ENCODE data around the gene SUN2. TPM values are rescaled to one million over a fixed set of nuclear protein-coding genes. Genes with fewer than 3 reads are reported as not detected.

SUN2 gene
- total and polyA plus RNA-seq, 11 donors, result 41.3 to 405 (median 125) TPM

- TF ChIP-seq CTCF (IDR thresholded peaks at IDR 0.05), result no peak
- H3K36me3 ChIP-seq, result peaks cover 0 to 23% (median 7%) of the 10 kb centered on the region in 9 donors
- no peak overlapping the region for H3K4me3 ChIP-seq
- peaks cover 4 to 72% (median 39%) of the 10 kb centered on the region in 12 donors for H3K4me1 ChIP-seq
- no peak for ATAC-seq
- no peaks in the 10 kb centered on the region for H3K9me3 ChIP-seq
- peak overlapping the region in 10 of 12 donors; percentile 33 to 92 (median 78) for H3K27ac ChIP-seq
- intact Hi-C loops (cut with DNase I), result loop anchor here in 2 of 10 donors (10.0 kb wide), 2 partner anchors 62 to 142 kb away; partner anchors contain the start of gene NPTXR (in 1 of the 2)
- peak in 1 of 5 donors; percentile 25 for DNase-seq
- no peaks in the 10 kb centered on the region for H3K27me3 ChIP-seq
- WGBS, 4 donors, result 56 to 66% (median 61%) methylated on average over 14 of the region's 14 CpGs
Measured at GRCh38 chr22:38783095-38783615, 27.4 kb upstream of the SUN2 start.

GRCh38 chr22:38782402-38783094 lies 26.8 kb upstream of the SUN2 start:
- Histone ChIP-seq H3K27me3 (no peaks in the 10 kb centered on the region), H3K36me3 (peaks cover 0 to 23% (median 7%) of the 10 kb centered on the region in 9 donors), H3K27ac (peak overlapping the region in 10 of 12 donors; percentile 20 to 92 (median 54)), H3K4me1 (peaks cover 0 to 66% (median 33%) of the 10 kb centered on the region in 12 donors), H3K4me3 (no peak overlapping the region), H3K9me3 (no peaks in the 10 kb centered on the region)
- DNase-seq (peak in 2 of 5 donors; percentile 49 to 54), ATAC-seq (peak in 1 of 4 donors; percentile 38)
- 58 to 64% (median 61%) methylated on average over 13 of the region's 13 CpGs for WGBS, 4 donors
- intact Hi-C loops (cut with DNase I), result loop anchor here in 2 of 10 donors (10.0 kb wide), 2 partner anchors 62 to 142 kb away; partner anchors contain the start of gene NPTXR (in 1 of the 2)
- no peak for TF ChIP-seq CTCF (IDR thresholded peaks at IDR 0.05)
- TF ChIP-seq POLR2A (IDR thresholded peaks at IDR 0.05), result no peak

- TF ChIP-seq POLR2A (IDR thresholded peaks at IDR 0.05) (no peak), CTCF (IDR thresholded peaks at IDR 0.05) (no peak)
- Histone ChIP-seq H3K4me1 (peaks cover 0 to 54% (median 21%) of the 10 kb centered on the region in 12 donors), H3K36me3 (peaks cover 0 to 23% (median 7%) of the 10 kb centered on the region in 9 donors), H3K4me3 (no peak overlapping the region), H3K27ac (peak overlapping the region in 10 of 12 donors; percentile 22 to 92 (median 64)), H3K9me3 (no peaks in the 10 kb centered on the region), H3K27me3 (no peaks in the 10 kb centered on the region)
- ATAC-seq (peak; percentile 42 to 82 (median 52)), DNase-seq (peak; percentile 71 to 86 (median 78))
- intact Hi-C loops (cut with DNase I), result loop anchor here in 2 of 10 donors (10.0 kb wide), 2 partner anchors 64 to 144 kb away; partner anchors contain the start of gene NPTXR (in 1 of the 2)
- WGBS, 4 donors, result 50 to 75% (median 73%) methylated on average over 9 to 13 of the region's 13 CpGs
Measured at GRCh38 chr22:38781033-38781432, 25.2 kb upstream of the SUN2 start.

GRCh38 chr22:38777087-38777671 lies 21.4 kb upstream of the SUN2 start:
- ATAC-seq (peak in 3 of 4 donors; percentile 35 to 43 (median 42)), DNase-seq (peak in 2 of 5 donors; percentile 56 to 65)
- Histone ChIP-seq H3K4me1 (peaks cover 0 to 23% (median 10%) of the 10 kb centered on the region in 12 donors), H3K4me3 (no peak overlapping the region), H3K36me3 (peaks cover 0 to 23% (median 7%) of the 10 kb centered on the region in 9 donors), H3K27me3 (no peaks in the 10 kb centered on the region), H3K27ac (no peak overlapping the region), H3K9me3 (no peaks in the 10 kb centered on the region)
- WGBS, 4 donors, result 75 to 93% (median 84%) methylated on average over 25 to 27 of the region's 27 CpGs
- TF ChIP-seq POLR2A (IDR thresholded peaks at IDR 0.05) (no peak), CTCF (IDR thresholded peaks at IDR 0.05) (no peak)
- intact Hi-C loops (cut with DNase I), result loop anchor here in 4 of 10 donors (5.0 to 10.0 kb wide), 5 partner anchors 65 to 348 kb away; partner anchors contain the start of gene NPTXR (in 3 of the 4)
